DMS53 treated with DMSO at 0.1 percent for 48 hours (cell line): ENCODE results near the gene IGSF23.
"Not testable (repeated sequence)": the region's sequence is repeated elsewhere in the genome, so short reads cannot be mapped to it uniquely, and the experiment has no call there.

Source experiments
- DNase-seq: peaks from one replicate; lab custom pipeline; 2025; ENCODE audit not compliant: unreplicated experiment; lab: John Stamatoyannopoulos, UW

IGSF23 gene

DNA sequence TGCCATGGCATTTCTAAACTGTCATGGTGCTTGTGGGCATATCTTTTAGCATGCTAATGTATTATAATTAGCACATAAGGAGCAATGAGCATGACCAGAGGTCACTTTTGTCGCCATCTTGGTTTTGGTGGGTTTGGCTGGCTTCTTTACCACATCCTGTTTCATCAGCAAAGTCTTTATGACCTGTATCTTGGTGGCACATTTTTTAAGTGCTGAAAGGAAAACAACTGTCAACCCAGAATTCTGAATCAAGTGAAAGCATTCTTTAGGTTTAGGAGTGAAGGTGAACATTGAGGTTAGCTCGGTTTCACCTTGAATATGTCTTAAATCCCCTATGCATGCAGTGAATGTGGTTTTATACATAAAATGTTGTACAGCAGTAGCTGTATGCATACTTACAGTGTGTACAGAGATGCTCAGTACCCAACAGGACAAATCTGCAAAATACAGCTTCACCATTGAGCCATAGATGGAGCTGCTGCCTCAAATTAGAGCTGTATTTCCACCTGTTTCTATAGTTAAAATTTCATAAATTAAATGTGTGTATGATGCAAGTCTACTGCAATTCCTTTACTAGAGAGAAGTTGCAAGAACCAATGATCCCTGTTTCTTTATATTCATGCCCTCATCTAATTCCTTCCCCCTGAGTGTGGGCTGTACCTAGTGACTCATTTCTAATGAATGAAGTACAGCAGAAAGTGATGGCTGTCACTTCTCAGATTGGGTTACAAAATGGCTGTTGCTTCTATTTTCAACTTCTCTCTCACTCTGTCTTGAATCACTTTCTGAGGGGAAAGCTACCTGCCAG, 25.2 kb upstream of the IGSF23 start:
- no peak for DNase-seq

DNA sequence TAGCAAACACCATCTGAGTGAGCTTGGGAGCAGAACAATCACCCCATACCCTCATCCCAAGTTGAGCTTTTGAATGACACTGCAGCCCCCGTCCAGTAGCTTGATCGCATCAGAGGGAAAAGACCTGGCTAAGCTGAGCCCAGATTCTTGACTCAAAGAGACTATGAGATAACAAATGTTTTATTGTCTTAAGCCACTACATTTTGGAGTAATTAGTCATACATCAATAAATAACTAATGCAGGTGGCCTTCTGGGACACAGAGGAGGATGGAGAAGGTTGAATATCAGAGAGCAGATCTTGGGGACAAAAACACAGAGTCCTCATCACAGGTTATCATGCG, 24.6 kb upstream of the IGSF23 start:
- DNase-seq, result no peak

GRCh38 chr19:44590245-44591059, 22.9 kb upstream of the IGSF23 start:
- DNase-seq, result no peak

DNA sequence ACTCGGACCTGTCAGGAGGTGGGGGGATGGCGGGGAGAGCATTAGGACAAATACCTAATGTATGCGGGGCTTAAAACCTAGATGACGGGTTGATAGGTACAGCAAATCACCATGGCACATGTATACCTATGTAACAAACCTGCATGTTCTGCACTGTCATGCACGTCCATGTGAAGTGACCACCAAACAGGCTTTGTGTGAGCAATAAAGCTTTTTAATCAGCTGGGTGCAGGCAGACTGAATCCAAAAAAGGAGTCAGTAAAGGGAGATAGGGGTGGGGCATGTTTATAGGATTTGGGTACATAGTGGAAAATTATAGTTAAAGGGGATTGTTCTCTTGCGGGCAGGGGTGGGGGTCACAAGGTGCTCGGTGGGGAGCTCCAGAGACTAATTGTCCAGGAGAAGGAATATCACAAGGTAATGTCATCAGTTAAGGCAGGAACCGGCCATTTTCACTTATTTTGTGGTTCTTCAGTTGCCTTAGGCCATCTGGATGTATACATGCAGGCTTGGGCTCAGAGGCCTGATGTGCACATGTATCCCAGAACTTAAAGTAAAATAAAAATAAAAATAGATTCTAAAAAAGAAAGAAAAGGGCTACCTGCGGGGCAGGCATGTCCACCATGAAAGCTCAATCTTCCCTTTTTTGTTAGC, 21.9 kb upstream of the IGSF23 start:
- DNase-seq, result not testable (repeated sequence)

DNA sequence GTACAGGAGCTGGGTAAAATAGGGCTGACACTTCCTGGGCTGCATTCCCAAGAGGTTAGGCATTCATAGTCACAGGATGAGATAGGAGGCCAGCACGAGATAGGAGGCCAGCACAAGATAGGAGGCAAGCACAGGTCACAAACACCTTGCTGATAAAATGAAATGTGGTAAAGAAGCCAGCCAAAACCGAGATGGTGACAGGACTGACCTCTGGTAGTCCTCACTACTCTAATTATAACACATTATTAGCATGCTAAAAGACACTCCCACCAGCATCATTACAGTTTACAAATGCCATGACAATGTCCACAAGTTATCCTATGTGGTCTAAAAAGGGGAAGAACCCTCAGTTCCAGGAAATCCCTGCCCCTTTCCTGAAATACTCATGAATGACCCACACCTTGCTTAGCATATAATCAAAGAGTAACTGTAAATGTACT, 20.9 kb upstream of the IGSF23 start:
- no peak for DNase-seq

DNA sequence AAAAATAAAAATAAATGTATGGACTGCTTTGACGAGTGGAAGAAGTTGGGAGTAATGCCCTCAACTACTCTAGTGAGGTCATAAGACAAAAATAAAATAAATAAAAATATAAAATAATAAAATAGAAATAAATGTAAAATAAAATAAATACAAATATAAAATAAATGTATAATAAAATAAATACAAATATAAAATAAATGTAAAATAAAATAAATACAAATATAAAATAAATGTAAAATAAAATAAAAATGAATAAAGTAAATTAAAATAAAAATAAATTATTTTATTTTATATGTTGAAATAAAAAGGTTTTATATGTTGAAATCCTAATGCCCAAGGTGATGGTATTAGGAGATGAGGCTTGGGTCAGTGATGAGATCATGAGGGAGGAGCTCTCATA, 20.1 kb upstream of the IGSF23 start:
- DNase-seq, result no peak

DNA sequence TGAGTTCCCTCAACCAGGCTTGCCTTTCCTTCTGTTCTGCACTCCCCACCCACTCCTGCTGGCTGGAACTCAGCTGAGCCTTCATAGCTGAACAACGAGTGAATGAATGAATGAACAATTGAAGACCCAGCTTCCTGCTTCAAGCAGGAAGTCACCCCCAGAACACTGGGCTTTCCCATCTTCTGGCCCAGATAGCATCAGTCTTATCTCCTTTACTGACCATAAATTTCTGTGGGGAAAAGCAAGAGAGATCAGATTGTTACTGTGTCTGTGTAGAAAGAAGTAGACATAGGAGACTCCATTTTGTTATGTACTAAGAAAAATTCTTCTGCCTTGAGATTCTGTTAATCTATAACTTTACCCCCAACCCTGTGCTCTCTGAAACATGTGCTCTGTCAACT, 19.5 kb upstream of the IGSF23 start:
- DNase-seq, result not testable (repeated sequence)

DNA sequence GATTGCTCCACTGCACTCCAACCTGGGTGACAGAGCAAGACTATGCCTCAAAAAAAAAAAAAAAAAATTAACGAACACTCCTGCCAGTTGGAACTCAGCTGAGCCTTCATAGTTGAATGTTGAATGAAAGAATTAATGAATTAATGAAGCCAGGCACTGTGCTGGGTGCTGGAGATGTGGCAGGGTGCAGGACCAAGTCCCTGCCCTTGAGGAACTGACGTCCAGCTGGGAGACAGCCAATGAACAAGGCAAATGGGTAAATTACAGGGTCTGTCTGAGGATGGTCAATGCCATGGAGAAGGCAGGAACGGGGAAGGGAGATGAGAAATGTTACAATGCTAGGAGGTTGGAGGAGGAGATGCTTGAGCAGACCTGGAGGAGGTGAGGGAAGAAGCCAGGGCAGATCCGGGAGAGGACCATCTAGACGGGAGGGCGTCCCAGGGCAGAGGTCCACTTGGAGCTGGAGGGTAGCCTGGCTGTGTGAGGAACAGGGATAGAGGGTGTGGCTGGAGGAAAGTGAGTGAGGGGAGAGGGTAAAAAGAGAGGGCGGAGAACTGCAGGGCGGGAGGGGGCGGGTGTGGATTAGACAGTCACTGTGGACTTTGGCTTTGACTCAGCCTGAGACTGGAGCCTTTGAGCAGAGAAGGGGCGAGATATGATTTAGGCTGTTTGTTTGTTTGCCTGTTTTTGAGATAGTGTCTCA, 16.8 kb upstream of the IGSF23 start:
- DNase-seq, result no peak

DNA sequence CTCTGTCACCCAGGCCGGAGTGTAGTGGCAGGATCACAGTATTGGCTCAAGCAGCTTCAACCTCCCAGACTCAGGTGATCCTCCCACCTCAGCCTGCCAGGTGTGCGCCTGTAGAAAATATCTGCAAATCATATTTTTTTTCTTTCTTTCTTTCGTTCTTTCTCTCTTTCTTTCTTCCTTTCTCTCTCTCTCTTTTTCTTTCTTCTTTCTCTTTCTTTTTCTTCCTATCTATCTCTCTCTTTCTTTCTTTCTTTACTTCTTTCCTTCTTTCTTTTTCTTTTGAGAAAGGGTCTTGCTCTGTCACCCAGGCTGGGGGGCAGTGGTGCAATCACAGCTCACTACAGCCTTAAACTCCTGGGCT, 16.3 kb upstream of the IGSF23 start:
- no peak for DNase-seq

DNA sequence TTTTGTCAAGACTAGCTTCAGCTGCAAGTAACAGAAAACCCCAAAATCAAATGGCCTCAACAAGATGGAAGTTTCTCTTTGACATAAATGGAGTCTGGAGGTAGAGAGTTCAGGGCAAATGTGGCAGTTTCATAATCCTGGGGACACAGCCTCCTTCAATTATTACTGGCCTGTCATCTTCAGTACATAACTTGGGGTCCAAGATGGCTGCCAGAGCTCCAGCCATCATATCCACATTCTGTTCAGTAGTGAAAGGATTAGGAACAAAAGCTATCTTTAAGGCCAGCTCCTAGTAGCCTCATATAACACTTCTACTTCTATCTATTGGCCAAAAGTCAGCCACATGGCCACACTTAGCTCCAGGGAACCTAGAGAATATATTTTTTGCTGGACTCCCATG, 15.0 kb upstream of the IGSF23 start:
- no peak for DNase-seq

DNA sequence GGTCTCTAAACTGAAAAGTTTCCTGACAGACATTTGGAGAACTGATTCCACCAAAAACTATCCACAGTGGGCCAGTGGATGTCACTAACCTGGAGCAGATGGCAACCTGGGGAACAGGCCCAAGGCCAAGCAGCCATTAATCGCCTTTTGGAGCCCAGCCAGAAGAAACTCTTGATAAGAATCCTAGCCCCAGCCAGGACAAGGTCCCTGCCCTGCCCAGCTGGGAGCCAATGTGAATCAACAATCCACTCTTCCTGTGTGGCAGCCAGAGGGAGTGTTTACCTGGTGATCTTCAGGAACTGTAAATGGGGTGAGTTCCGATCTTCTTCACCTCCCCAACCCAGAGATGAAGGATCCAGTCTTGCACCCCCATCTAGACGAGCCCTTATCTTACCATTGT, 14.5 kb upstream of the IGSF23 start:
- no peak for DNase-seq

- no peak for DNase-seq
These were observed 12.9 kb upstream of the IGSF23 start for GRCh38 chr19:44600466-44600865.

DNA sequence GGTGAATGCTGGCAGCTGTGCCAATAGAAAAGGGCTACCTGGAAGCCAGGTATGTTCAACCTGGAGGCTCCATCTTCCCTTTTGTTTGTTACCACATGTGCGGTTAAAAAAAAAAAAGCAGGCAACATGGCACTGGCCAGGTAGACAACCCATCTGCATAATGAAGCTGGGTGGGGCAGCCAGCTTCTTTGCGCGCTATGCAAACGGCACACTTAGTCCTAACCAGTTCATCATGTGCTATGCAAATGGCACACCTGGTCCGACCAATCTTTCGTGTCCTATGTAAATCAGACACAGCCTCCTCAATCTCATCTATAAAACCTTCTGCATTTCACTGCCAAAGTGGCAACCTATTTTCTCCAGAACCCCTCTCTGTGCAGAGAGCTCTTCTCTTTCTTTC, 11.3 kb upstream of the IGSF23 start:
- DNase-seq, result no peak

- no peak for DNase-seq
These were observed 10.0 kb upstream of the IGSF23 start for GRCh38 chr19:44603201-44603945.

- DNase-seq, result no peak
These were observed 9.1 kb upstream of the IGSF23 start for GRCh38 chr19:44604241-44604640.

GRCh38 chr19:44605547-44605946, 7.8 kb upstream of the IGSF23 start:
- no peak for DNase-seq

DNA sequence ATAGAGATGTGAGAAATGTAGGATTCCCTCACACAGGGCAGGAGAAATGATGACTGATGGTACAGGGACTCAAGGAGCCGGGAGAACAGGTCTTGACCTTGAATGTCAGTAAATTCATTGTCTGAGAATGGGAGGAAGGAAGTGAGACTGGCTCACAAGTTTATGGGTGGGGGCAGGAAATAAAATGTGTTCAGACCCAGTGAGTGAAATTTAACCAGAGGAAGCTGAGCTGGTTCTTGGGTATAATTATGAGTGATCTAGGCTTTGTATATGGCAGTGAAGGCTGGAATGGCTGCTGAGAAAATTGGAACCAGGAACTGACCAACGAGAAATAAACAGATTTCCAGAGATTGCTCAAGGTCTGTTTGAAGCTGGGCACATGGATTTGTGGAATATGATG, 6.3 kb upstream of the IGSF23 start:
- DNase-seq, result no peak

- no peak for DNase-seq
These were observed 5.4 kb upstream of the IGSF23 start for GRCh38 chr19:44607917-44608316.

DNA sequence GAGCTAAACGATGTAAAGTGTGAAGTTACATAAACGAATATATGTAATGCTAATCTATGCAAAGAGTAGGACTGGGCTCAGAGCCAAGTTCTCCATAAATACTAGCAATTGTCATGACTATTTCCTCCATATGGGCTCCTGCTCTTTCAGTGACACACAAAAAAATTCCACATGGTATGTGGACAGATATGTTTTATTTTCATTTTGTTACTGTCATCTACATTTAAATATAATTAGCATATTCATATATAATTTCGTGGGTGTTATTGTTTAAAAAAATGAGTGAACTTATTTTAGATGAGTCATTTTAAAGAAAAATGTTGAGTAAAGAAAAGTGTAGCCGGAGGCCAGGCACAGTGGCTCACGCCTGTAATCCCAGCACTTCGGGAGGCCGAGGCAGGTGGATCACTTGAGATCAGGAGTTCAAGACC, 5.0 kb upstream of the IGSF23 start:
- peak; percentile 12 for DNase-seq

DNA sequence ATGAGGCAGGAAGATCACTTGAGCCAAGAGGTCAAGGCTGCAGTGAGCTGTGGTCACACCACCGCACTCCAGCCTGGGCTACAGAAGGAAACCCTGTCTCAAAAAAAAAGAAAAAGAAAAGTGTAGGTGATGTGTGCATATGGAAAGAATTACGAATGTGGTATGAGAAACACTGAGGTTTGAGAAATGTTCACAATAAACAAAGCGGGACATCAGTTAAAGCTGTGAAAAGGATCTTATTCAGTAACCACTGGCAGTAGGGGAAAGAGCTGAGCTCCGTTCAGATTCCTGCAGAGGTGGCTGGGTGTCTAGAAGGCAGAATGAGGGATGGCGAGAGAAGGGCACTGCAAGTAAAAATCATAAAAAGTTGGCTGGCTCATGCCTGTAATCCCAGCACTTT, 4.1 kb upstream of the IGSF23 start:
- DNase-seq, result no peak

DNA sequence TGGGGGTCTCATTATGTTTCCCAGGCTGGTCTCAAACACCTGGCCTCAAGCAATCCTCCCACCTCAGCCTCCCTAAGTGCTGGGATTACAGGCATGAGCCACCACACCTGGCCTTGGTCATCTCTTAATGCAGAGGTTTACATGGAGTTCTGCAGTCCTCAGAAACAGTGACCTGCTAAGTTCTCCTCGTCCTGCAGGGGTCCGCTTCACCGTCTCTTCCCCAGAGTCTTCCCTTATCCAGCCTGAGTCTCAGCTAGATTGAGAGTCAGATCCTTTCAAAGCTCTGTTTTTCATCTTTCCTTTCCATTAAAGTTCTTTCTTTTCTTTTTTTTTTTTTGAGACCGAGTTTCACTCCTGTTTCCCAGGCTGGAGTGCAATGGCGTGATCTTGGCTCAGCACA, 2.9 kb upstream of the IGSF23 start:
- not testable (repeated sequence) for DNase-seq
